DOHH2 (cell line): ENCODE results near the gene GABPA.

ENCODE experiments used
- EZH2phosphoT487 ChIP-seq: fragments of 200-600 bp; sonication (generic); IDR thresholded peaks from 2 replicates; pipeline ENCODE4 v1.6.1; 2017; ENCODE audit warnings: borderline replicate concordance, mild to moderate bottlenecking, antibody characterized with exemption, low read length, moderate library complexity, mixed read lengths
- TF ChIP-seq, protein P1 (sequence below): fragments of 200-600 bp; sonication (generic); IDR thresholded peaks from one replicate; pipeline ENCODE4 v1.5.1; 2014; ENCODE audit warnings: antibody characterized with exemption, mild to moderate bottlenecking, low read depth, low read length; ENCODE audit not compliant: poor library complexity, severe bottlenecking

DNA sequence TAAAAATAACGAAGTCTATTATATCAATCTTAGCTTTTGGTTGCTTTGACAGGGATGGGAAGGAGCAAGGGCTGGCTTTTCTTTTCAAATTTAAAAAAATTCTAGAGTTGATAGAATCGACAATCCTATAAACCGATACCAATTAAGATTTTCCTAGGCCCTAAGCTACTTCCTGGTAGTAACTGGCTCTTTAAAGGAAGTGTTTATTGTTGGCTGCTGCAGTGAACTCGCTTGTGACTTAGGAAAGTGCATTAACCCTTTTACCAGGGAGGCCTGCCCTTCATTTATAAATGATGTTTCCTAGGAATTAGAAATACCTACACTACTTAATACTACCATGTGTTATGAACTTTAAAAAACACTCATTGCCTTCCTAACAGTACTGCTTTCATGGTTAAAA is 33.2 kb upstream of the GABPA start:
- TF ChIP-seq, protein P1, sequence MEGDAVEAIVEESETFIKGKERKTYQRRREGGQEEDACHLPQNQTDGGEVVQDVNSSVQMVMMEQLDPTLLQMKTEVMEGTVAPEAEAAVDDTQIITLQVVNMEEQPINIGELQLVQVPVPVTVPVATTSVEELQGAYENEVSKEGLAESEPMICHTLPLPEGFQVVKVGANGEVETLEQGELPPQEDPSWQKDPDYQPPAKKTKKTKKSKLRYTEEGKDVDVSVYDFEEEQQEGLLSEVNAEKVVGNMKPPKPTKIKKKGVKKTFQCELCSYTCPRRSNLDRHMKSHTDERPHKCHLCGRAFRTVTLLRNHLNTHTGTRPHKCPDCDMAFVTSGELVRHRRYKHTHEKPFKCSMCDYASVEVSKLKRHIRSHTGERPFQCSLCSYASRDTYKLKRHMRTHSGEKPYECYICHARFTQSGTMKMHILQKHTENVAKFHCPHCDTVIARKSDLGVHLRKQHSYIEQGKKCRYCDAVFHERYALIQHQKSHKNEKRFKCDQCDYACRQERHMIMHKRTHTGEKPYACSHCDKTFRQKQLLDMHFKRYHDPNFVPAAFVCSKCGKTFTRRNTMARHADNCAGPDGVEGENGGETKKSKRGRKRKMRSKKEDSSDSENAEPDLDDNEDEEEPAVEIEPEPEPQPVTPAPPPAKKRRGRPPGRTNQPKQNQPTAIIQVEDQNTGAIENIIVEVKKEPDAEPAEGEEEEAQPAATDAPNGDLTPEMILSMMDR = no peak
- no peak for TF ChIP-seq EZH2phosphoT487
